GM18907 (cell line): ENCODE results near the gene TFEB.

Source experiments
- ATAC-seq: cut with Tn5 transposase; IDR thresholded peaks from one replicate; pipeline ENCODE4 v1.9.1; 2021; ENCODE audit warnings: mild to moderate bottlenecking, moderate library complexity; ENCODE audit not compliant: unreplicated experiment

The TFEB gene

DNA sequence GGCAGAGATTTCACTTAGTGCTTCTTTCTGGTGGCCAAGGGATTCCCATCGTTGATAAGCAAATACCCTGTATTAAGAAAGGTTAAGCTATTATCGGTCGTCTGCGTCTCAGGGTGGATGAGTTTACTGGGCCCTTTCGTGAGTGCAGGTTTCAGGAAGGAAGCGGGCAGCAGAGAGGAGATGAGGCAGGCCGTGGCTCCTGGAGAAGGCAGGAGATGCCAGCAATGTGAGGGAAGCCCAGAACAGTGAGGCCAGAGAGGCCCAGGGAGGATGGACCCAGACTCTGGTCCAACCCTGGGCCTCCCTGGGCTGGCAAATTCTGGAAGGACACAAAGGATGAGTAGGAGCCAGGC lies 11.2 kb downstream of the TFEB start:
- no peak for ATAC-seq

GRCh38 chr6:41723530-41724227 lies 11.7 kb downstream of the TFEB start:
- ATAC-seq, result peak; percentile 71

- ATAC-seq, result no peak
These were observed 12.4 kb downstream of the TFEB start for GRCh38 chr6:41722969-41723529.

DNA sequence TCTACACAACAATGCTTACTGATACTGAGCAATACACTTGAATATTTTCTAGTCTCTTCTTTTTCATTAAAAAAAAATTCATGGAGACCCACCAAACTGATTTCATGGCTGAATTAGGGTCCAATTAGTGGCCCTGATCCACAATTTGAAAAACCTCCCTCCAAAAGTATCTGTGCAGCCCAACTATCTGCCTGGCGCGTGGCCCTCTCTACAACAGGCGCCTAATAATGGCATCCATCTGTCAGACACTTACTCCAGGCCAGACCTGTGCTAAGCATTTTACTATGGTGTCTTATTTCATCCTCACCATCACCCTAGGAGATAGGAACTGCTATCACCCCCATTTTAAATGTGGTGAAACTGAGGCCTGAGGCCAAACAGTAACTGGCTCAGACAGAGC lies 14.0 kb downstream of the TFEB start:
- ATAC-seq, result no peak

GRCh38 chr6:41720783-41721182 lies 14.6 kb downstream of the TFEB start:
- ATAC-seq, result no peak

DNA sequence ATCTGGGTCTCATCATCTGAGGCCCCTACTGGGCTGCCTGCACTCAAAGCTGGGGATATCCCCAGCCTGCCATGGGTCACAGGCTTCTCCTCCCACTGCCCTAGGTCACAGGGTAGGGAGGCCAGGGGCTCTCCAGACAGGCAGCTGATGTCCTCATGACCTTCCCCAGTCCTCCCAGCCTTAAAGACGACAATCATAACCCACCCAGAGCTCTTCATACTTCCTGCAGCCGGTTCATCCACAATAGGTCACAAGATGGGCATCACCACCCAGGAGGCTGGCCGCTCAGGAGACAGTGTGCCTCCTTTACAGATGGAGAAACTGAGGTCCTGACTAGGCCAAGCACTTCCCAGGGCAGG lies 15.2 kb downstream of the TFEB start:
- ATAC-seq, result peak; percentile 31

DNA sequence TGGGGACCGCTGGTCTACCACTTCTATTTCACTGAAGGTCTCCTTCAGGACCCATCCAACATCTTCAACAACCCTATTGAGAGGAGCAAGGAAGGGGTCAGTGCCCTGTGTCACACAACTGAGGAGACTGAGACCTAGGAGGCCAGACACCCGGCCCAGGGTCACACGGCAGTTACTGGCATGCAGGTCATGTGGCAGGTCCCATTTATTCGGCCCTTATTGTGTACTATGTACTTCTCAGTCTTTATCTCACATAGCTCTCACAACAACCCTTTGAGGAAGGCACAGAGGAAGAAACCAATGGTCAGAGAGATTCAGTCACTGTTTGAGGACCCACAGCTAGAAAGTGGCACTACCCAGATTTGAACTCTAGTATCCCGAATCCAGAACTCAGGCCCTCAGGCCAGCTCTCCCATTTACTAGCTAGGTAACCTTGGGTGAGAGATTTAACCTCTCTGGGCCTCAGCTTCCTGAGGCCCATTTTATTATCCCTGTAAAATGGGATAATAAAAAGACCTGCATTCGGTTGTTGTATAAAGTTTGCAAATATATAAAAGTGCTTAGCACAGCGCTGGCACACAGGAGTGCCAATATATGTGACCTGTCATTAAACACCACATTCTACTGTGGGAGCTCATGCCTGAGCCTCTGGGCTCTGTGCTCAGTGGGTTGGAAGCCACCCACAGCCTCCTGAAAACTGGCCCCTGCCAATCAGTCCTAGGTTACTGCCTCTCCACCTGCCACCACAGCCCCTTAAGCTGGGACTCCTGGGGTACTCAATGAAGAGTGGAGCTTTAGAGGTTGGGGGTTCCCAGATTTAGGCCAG lies 15.8 kb downstream of the TFEB start:
- no peak for ATAC-seq

GRCh38 chr6:41718828-41719227 lies 16.6 kb downstream of the TFEB start:
- no peak for ATAC-seq

DNA sequence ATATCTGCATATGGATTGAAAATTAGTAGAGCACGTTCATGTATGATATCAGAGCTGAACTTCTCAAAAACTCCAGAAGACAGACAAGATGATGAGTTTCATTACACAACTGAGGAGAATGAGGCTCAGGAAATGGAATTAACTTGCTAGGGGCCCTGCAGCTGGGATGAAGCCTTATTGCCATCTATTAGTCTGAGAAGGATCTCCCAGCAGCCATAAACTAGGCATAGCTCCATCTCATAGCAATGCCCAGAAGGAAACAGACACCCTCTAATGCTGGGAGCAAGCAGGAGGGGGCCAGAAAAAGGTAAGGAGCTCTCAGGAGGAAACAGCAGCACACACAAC lies 18.0 kb downstream of the TFEB start:
- no peak for ATAC-seq

DNA sequence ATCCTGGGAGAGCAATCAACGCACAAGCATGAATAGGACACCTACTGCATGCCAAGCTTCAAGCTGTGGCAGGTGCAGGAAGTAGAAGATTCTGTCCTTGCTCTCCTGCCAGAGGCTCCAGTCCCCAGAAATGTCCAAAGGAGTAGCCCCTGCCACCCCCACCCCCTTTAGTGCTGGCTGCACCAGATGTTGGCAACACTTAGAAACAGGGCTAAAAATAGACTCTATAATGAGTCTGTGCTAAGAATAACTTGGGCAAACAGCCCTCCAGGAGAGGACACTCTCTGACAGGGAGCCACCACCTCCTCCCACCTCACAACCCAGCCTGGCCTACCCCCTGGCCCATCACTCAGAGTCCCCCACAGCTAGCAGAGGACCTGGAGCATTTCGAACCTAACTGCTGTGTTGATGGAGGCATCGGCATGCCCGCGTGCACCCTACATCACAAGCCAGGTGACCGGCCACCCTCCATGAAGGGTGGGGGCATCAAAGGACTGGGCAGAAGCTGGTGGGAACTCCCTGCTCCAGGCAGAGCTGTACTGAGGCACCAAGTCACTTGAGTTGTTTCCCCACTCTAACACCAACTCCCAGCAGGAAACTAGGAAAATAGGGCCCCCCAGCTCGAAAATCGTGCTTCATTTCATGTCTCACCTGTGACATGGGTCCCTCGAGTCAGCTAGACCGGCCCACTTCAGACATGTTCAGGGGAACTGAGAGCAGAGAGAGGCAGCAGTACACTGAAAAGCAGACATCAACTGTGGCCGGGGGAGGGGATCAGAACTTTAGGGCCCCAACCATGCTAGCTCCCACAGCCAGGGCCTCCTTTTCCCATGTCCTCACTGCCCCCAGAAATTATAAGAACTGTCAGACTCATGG lies 18.7 kb downstream of the TFEB start:
- no peak for ATAC-seq

GRCh38 chr6:41715795-41716515 lies 19.5 kb downstream of the TFEB start:
- ATAC-seq, result no peak

- no peak for ATAC-seq
These were observed 20.7 kb downstream of the TFEB start for GRCh38 chr6:41714556-41715273.

GRCh38 chr6:41713650-41714291 lies 21.6 kb downstream of the TFEB start:
- ATAC-seq, result peak; percentile 64

DNA sequence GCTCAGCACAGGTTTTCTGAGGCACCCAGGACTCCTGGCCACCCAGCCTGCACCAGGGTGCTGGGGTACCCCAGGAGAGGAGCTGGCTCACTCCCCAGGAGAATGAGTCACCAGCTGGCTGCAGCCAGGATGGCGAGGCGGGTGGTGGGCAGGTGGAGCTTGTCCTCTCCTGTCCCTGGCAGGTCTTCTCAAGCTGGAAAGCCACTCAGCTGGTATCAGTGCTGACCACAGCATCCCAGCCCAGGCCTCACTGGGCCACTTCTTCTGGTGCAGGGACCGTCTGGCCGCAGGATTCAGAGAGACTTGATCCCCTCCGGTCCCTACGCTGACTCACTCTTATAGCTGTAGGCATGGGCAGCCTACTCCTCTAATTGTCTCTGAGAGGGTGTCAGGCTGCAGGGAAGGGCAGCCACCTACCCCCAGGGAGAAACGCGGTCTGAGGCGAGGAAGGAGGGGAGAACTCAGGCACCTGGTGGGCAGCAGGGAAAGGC lies 22.2 kb downstream of the TFEB start:
- peak; percentile 5 for ATAC-seq

DNA sequence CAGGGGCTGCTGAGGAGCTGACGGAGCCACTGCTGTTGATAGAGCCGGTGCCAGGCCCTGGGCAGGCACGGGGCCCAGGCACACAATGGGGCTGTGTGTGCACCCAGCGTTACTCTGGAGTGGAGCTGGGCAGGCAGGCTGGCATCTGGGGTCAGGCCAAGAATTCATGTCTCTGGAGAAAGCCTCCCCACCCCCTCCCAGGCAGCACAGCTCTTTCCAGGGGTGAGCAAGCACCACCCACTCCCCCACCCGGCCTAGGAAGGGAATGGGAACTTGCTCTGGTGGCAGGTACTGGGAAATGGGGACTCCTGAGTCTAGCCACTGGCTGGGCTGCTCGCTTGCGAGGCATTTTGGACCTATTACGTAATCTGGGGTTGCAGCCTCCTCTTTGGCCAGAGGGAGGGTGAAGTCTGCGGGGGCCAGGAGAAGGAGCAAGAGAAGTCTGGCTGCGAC lies 22.7 kb downstream of the TFEB start:
- no peak for ATAC-seq

DNA sequence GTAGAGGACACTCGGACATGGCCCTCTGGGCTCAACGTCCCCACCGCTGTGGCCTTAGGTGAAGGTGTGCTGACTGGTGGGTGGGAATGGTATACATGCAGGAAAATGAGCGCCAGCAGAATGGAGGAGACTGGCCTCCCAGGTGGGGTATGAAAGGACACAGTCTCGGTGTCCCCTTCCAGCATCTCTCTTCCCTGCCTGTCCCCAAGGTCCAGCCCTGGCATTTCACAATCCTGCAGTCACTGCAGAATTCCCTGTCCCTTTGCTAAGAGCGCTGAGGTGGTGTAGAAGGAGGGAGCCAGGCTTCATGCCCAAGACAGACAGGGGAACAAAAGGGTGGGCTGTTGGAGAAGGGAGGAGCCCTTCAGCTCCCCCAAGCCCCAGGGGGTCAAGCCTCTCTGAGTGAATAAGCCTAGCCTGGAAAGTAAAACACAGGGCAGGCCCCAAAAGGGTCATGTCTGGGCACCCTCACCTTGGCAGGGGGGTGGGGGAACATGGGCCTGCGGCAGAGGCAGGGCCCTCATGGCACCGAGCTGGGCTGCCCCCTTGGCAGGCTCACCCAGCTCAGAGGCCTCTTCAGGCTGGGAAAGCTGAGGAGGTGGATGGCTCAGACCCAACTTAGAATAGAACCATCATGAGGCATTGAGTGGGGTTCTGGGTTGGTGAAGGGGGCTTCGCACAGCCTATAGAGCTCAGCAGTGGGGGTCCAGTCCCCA lies 23.9 kb downstream of the TFEB start:
- no peak for ATAC-seq

DNA sequence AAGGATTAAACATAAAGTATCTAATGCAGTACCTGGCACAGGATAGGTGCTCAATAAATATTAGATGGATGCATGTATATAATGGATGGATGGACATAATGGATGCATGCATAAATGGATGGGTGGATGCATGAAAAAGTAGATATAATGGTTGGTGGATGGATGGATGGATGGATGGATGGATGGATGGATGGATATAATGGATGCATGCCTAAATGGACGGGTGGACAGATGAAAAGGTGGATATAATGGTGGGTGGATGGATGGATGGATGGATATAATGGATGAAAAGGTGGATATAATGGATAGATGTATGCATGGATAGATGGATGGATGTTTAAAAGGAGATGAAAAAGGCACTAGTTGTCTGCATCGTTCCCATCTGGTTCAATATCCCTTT lies 26.0 kb downstream of the TFEB start:
- no peak for ATAC-seq

DNA sequence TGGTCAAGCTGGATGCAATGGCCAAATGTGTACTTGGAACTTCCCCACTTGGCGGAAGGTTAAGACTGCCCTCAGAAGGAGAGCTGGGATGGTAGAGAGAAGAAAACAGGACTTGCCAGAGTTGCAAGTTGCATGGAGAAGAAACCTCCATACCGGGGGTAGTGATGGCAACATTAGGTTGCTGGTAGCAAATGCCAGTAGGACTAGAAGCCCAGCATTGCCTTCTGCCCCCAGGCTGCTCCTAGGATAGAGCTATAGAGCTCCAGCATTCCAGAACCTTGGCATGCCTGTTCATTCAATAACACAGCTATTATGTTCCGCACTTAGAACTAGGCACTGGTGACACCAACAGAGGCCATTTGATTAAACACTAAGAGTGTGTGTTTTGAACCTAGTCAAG lies 26.6 kb downstream of the TFEB start:
- ATAC-seq, result no peak
